SKM-1 treated with dmso at 0.1 percent for 144 hours (cell line): ENCODE measurements around the gene TMOD3.
"Not testable (repeated sequence)": the region's sequence is repeated elsewhere in the genome, so short reads cannot be mapped to it uniquely, and the experiment has no call there.

Experiments used
- DNase-seq: peaks from one replicate; lab custom pipeline; 2025; ENCODE audit not compliant: unreplicated experiment; lab: John Stamatoyannopoulos, UW

Gene TMOD3

GRCh38 chr15:51863131-51863530 is 33.7 kb downstream of the TMOD3 start:
- DNase-seq = no peak

GRCh38 chr15:51864408-51865056 is 35.1 kb downstream of the TMOD3 start:
- DNase-seq = no peak

GRCh38 chr15:51865317-51865716 is 35.9 kb downstream of the TMOD3 start:
- DNase-seq = no peak

GRCh38 chr15:51866161-51866560 is 36.7 kb downstream of the TMOD3 start:
- DNase-seq = no peak

GRCh38 chr15:51866751-51867150 is 37.3 kb downstream of the TMOD3 start:
- no peak for DNase-seq

GRCh38 chr15:51869060-51869421 is 39.6 kb downstream of the TMOD3 start:
- no peak for DNase-seq

GRCh38 chr15:51870774-51871173 is 41.3 kb downstream of the TMOD3 start:
- no peak for DNase-seq

GRCh38 chr15:51874751-51875644 is 45.5 kb downstream of the TMOD3 start:
- DNase-seq = no peak

- DNase-seq = no peak
Observed at GRCh38 chr15:51876169-51876568, 46.7 kb downstream of the TMOD3 start.

- no peak for DNase-seq
Observed at GRCh38 chr15:51878446-51879386, 49.3 kb downstream of the TMOD3 start.

GRCh38 chr15:51879555-51879954 is 50.1 kb downstream of the TMOD3 start:
- DNase-seq = no peak

GRCh38 chr15:51883271-51883837 is 53.9 kb downstream of the TMOD3 start:
- DNase-seq = no peak

GRCh38 chr15:51884041-51884440 is 54.6 kb downstream of the TMOD3 start:
- DNase-seq = no peak

GRCh38 chr15:51884517-51885236 is 55.2 kb downstream of the TMOD3 start:
- DNase-seq = no peak

GRCh38 chr15:51885758-51886157 is 56.3 kb downstream of the TMOD3 start:
- DNase-seq = not testable (repeated sequence)

GRCh38 chr15:51887887-51888592 is 58.6 kb downstream of the TMOD3 start:
- no peak for DNase-seq

GRCh38 chr15:51888593-51889195 is 59.2 kb downstream of the TMOD3 start:
- peak; percentile 26 for DNase-seq

GRCh38 chr15:51889486-51889885 is 60.0 kb downstream of the TMOD3 start:
- DNase-seq = no peak

GRCh38 chr15:51904421-51904820 is 75.0 kb downstream of the TMOD3 start:
- no peak for DNase-seq
